Spleen (tissue), 11 donors: ENCODE data around the gene PARD6G. TPM values are rescaled to one million over a fixed set of nuclear protein-coding genes. Genes with fewer than 3 reads are reported as not detected.

ENCODE experiments used
- DNase-seq: peaks from one replicate; pipeline ENCODE4 v3.0.0-alpha.2; 2020
- H3K27ac ChIP-seq, 8 donors: fragments of 200-600 bp; sonication (generic) in 7 of 8; 1 replicate in 4 of 8; 2 replicates in 4 of 8; pipeline versions ENCODE4 v1.5.0 to v1.8.0; 2016 to 2021; ENCODE audit warnings: inconsistent platforms in 4 of 8, mild to moderate bottlenecking in 4 of 8, moderate library complexity in 1 of 8
- H3K27me3 ChIP-seq, 7 donors: fragments of 200-600 bp; sonication (generic) in 6 of 7; replicated peaks in 1 of 7; 1 replicate in 4 of 7; 2 replicates in 3 of 7; pipeline versions ENCODE4 v1.5.0 to v1.8.0; 2016 to 2021; ENCODE audit warnings: inconsistent platforms in 3 of 7, mild to moderate bottlenecking in 1 of 7
- H3K36me3 ChIP-seq, 6 donors: fragments of 200-600 bp; sonication (generic) in 5 of 6; 1 replicate in 4 of 6; 2 replicates in 2 of 6; pipeline versions ENCODE4 v1.5.0 to v1.8.0; 2016 to 2021; ENCODE audit warnings: inconsistent platforms in 2 of 6
- H3K4me1 ChIP-seq, 6 donors: fragments of 200-600 bp; sonication (generic) in 5 of 6; 1 replicate in 3 of 6; 2 replicates in 3 of 6; pipeline versions ENCODE4 v1.5.0 to v1.8.0; 2016 to 2021; ENCODE audit warnings: inconsistent platforms in 3 of 6
- H3K4me3 ChIP-seq, 8 donors: fragments of 200-600 bp; sonication (generic) in 7 of 8; 1 replicate in 4 of 8; 2 replicates in 4 of 8; pipeline versions ENCODE4 v1.5.0 to v1.8.0; 2016 to 2021; ENCODE audit warnings: inconsistent platforms in 4 of 8, mild to moderate bottlenecking in 4 of 8, moderate library complexity in 2 of 8
- H3K9me3 ChIP-seq, 8 donors: fragments of 200-600 bp; sonication (generic) in 7 of 8; 1 replicate in 4 of 8; 2 replicates in 4 of 8; pipeline versions ENCODE4 v1.5.0 to v1.8.0; 2016 to 2021; ENCODE audit warnings: inconsistent platforms in 4 of 8
- CTCF ChIP-seq, 11 experiments: fragments of 200-600 bp in 7 of 11; fragments of 450-650 bp in 4 of 11; sonication (generic) in 4 of 11; IDR thresholded peaks in 8 of 11; conservative IDR thresholded peaks in 3 of 11; 1 replicate in 7 of 11; 2 replicates in 4 of 11; pipeline versions ENCODE4 v1.4.0 to v1.8.0; 2016 to 2021; ENCODE audit warnings: antibody characterized with exemption in 11 of 11, inconsistent platforms in 4 of 11, mild to moderate bottlenecking in 1 of 11
- POLR2A ChIP-seq, 3 donors: fragments of 450-650 bp; IDR thresholded peaks; one replicate each; pipeline ENCODE4 v1.5.1; 2017; ENCODE audit warnings: antibody characterized with exemption in 3 of 3, mild to moderate bottlenecking in 1 of 3
- POLR2AphosphoS5 ChIP-seq, 3 donors: sonication (generic); formaldehyde crosslinking; IDR thresholded peaks; one replicate each; pipeline ENCODE4 v1.5.1; 2017; ENCODE audit warnings: antibody characterized with exemption in 3 of 3
- WGBS, 5 donors: extraction: QIAGEN DNeasy Blood & Tissue Kit in 3 of 5; methylation state at CpG; one replicate each; pipeline versions ENCODE4 v1.1.5 to v1.1.7; 2013 to 2018; 5-methylcytosine and 5-hydroxymethylcytosine counted together
- intact Hi-C: fragments of 100-400 bp; cut with DNase I; formaldehyde crosslinking; loops from one replicate; pipeline ENCODE4 v1.15.0; 2023; ENCODE audit warnings: low total_unique reads
- polyA plus RNA-seq, 3 donors: library from polyadenylated mRNA; stranded (reverse); fragments of 200-250 nt; gene quantifications; one replicate each; pipeline ENCODE4 v1.2.1, GENCODE V29; 2013
- total RNA-seq, 7 donors: library from RNA; depleted of rRNA in 3 of 7; stranded (reverse); fragments of >200 nt in 3 of 7; fragmentation: NEBNext Ultra II Directional in 4 of 7; extraction: Animal tissue kit (Norgen Biotek cat#: 25700) in 4 of 7; gene quantifications; one replicate each; pipeline versions ENCODE4 v1.1.0 to v1.2.1, GENCODE V29; 2016 to 2021
- donor health status: healthy with polysubstance abuse.
- donor health status: DM: no; HTN: no; CAD: no; lungs with moderate emphysema.
- donor health status: DM: no; HTN: no; CAD: no.
- donor health status: Bipolar disorder and iron deficiency.
- donor health status: healthy.
- donor health status: DM: no; HTN: no; CAD: no.
- donor health status: DM: yes; HTN: yes; CAD: no.

PARD6G gene
- total and polyA plus RNA-seq, 10 donors = 0.30 to 6.8 (median 2.4) TPM

DNA sequence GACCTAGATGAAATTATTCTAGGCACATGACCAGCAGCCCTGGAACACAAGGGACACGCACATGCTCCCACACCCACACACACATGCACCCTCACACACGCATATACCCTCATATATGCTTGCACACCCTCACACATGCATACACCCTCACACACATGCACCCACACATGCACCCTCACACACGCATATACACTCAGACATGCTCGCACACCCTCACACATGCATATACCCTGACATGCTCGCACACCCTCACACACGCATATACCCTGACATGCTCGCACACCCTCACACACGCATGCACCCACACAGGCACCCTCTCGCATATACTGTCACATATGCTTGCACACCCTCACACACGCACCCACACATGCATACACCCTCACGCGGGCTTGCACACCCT is 61.8 kb downstream of the PARD6G start:
- no peaks in the 10 kb centered on the region for H3K27me3 ChIP-seq
- DNase-seq = no peak
- H3K4me1 ChIP-seq = no peaks in the 10 kb centered on the region
- no peaks in the 10 kb centered on the region for H3K9me3 ChIP-seq
- intact Hi-C loops = no loop called here
- no peaks in the 10 kb centered on the region for H3K36me3 ChIP-seq
- no peak overlapping the region for H3K27ac ChIP-seq
- no peak overlapping the region for H3K4me3 ChIP-seq
- TF ChIP-seq CTCF (IDR thresholded peaks at IDR 0.05 in 8 of 11, conservative IDR thresholded peaks at IDR 0.05 in 3 of 11) (no peak), POLR2AphosphoS5 (IDR thresholded peaks at IDR 0.05) (no peak), POLR2A (IDR thresholded peaks at IDR 0.05) (no peak)
- WGBS, 5 donors = 91 to 97% (median 95%) methylated on average over 12 of the region's 12 CpGs

DNA sequence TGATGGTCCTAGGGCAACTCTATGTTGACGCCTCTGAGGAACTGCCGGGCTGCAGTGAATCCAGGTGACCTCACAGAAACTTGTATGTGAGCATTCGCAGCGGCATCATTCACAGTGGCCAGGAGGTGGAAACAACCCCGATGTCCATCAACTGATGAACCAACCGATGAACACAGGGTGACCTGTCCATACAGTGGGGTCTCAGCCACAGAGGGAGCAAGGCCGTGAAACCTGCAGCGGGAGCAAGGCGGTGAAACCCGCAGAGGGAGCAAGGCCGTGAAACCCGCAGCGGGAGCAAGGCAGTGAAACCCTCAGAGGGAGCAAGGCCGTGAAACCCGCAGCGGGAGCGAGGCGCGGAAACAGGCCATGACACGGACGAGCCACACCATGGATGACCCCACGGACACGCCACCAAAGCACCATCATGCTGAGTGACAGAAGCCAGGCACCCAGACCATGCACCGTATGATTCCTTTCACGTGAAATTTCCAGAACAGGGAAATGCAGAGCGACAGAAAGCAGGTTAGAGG is 63.0 kb downstream of the PARD6G start:
- intact Hi-C loops = no loop called here
- H3K27ac ChIP-seq = no peak overlapping the region
- DNase-seq = no peak
- H3K4me1 ChIP-seq = no peaks in the 10 kb centered on the region
- WGBS, 5 donors = 89 to 96% (median 95%) methylated on average over 25 to 26 of the region's 26 CpGs
- no peaks in the 10 kb centered on the region for H3K9me3 ChIP-seq
- H3K27me3 ChIP-seq = no peaks in the 10 kb centered on the region
- TF ChIP-seq POLR2A (IDR thresholded peaks at IDR 0.05) (no peak), CTCF (IDR thresholded peaks at IDR 0.05 in 8 of 11, conservative IDR thresholded peaks at IDR 0.05 in 3 of 11) (no peak), POLR2AphosphoS5 (IDR thresholded peaks at IDR 0.05) (no peak)
- H3K36me3 ChIP-seq = no peaks in the 10 kb centered on the region
- no peak overlapping the region for H3K4me3 ChIP-seq

- no peak for DNase-seq
- TF ChIP-seq CTCF (IDR thresholded peaks at IDR 0.05 in 8 of 11, conservative IDR thresholded peaks at IDR 0.05 in 3 of 11) = no peak
- TF ChIP-seq POLR2AphosphoS5 (IDR thresholded peaks at IDR 0.05) = no peak
- no peak for TF ChIP-seq POLR2A (IDR thresholded peaks at IDR 0.05)
- intact Hi-C loops = no loop called here
- no peak overlapping the region for H3K27ac ChIP-seq
- H3K4me3 ChIP-seq = no peak overlapping the region
- WGBS, 5 donors = 75 to 86% (median 78%) methylated on average over 13 of the region's 13 CpGs
- H3K9me3 ChIP-seq = no peaks in the 10 kb centered on the region
- H3K36me3 ChIP-seq = no peaks in the 10 kb centered on the region
- H3K4me1 ChIP-seq = no peaks in the 10 kb centered on the region
- no peaks in the 10 kb centered on the region for H3K27me3 ChIP-seq
Measured at GRCh38 chr18:80183273-80184050, 63.9 kb downstream of the PARD6G start.

DNA sequence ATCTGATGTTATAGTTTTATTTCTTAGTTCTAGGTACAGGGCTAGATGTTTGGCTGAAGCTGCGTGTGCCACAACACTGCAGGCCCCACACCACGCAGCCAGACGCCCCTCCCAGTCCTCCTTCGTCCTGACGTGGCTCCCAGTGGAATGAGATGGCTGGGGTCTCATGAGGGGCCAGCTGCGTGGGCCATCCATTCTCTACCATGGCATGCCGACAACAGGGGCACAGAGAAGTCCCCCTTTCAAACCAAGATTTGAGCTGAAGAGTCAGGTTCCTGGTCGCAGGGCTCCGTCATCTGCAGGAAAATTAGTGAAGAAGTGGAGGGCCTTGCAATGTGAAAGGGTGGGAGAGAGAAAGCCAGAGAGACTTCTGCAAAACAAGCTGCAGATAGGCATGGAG is 64.5 kb downstream of the PARD6G start:
- no peaks in the 10 kb centered on the region for H3K36me3 ChIP-seq
- 84 to 92% (median 89%) methylated on average over 9 of the region's 9 CpGs for WGBS, 5 donors
- H3K27me3 ChIP-seq = no peaks in the 10 kb centered on the region
- no peaks in the 10 kb centered on the region for H3K9me3 ChIP-seq
- DNase-seq = no peak
- TF ChIP-seq POLR2A (IDR thresholded peaks at IDR 0.05) (no peak), POLR2AphosphoS5 (IDR thresholded peaks at IDR 0.05) (no peak), CTCF (IDR thresholded peaks at IDR 0.05 in 8 of 11, conservative IDR thresholded peaks at IDR 0.05 in 3 of 11) (no peak)
- H3K4me3 ChIP-seq = no peak overlapping the region
- H3K27ac ChIP-seq = no peak overlapping the region
- intact Hi-C loops = no loop called here
- no peaks in the 10 kb centered on the region for H3K4me1 ChIP-seq
